Measurements from ENCODE around the gene RBM10.

GRCh38 chrX:47185241-47185640 is 40.2 kb downstream of the RBM10 start:
- TF ChIP-seq CTCF (IDR thresholded peaks at IDR 0.05): no peak
- TF ChIP-seq POLR2A (IDR thresholded peaks at IDR 0.05; ENCODE audit: low read depth): no peak
- TF ChIP-seq POLR2AphosphoS5 (IDR thresholded peaks at IDR 0.05): no peak
- no peak for TF ChIP-seq EP300 (IDR thresholded peaks at IDR 0.05)
